H1 (cell line): ENCODE data around the gene COL20A1.

ENCODE experiments used
- CBX5 ChIP-seq: fragments of 300-800, 300-1000 bp; sonication (generic); IDR thresholded peaks from 2 replicates; pipeline ENCODE4 v1.7.1; 2016; ENCODE audit warnings: antibody characterized with exemption, low read length, low read depth
- CBX8 ChIP-seq: fragments of 300-800, 300-1000 bp; sonication (generic); IDR thresholded peaks from 2 replicates; pipeline ENCODE4 v1.7.1; 2016; ENCODE audit warnings: low read depth, low read length, borderline replicate concordance
- CEBPB ChIP-seq: IDR thresholded peaks from 2 replicates; pipeline ENCODE4 v1.6.1; 2012; ENCODE audit warnings: low read depth, low read length
- CHD1 ChIP-seq: IDR thresholded peaks from 2 replicates; pipeline ENCODE4 v1.6.1; 2012; ENCODE audit warnings: low read depth, low read length, improper control_type of control experiment
- EZH2 ChIP-seq: fragments of 200-600 bp; sonication (generic); IDR thresholded peaks from 2 replicates; pipeline ENCODE4 v1.7.1; 2012; ENCODE audit warnings: low read depth, mild to moderate bottlenecking, moderate library complexity, low read length, inconsistent platforms; ENCODE audit not compliant: severe bottlenecking
- RAD21 ChIP-seq, 2 experiments: IDR thresholded peaks in 1 of 2; conservative IDR thresholded peaks in 1 of 2; 2 replicates each; pipeline ENCODE4 v1.6.1; 2011; ENCODE audit warnings: low read depth in 2 of 2, low read length in 2 of 2, improper control_type of control experiment in 1 of 2, inconsistent platforms in 1 of 2, mild to moderate bottlenecking in 1 of 2, moderate library complexity in 1 of 2
- TEAD4 ChIP-seq: IDR thresholded peaks from 2 replicates; pipeline ENCODE4 v1.6.1; 2012; ENCODE audit warnings: low read depth, low read length, inconsistent platforms, mixed read lengths
- TF ChIP-seq, protein P1 (sequence below), 3 experiments: IDR thresholded peaks; 1 replicate in 2 of 3; 2 replicates in 1 of 3; pipeline versions ENCODE4 v1.5.1 to v1.6.1; 2011; ENCODE audit warnings: low read length in 3 of 3, mild to moderate bottlenecking in 3 of 3, inconsistent platforms in 2 of 3, low read depth in 1 of 3, moderate library complexity in 1 of 3; ENCODE audit not compliant: insufficient read depth in 1 of 3; ENCODE audit errors: control extremely low read depth in 1 of 3

DNA sequence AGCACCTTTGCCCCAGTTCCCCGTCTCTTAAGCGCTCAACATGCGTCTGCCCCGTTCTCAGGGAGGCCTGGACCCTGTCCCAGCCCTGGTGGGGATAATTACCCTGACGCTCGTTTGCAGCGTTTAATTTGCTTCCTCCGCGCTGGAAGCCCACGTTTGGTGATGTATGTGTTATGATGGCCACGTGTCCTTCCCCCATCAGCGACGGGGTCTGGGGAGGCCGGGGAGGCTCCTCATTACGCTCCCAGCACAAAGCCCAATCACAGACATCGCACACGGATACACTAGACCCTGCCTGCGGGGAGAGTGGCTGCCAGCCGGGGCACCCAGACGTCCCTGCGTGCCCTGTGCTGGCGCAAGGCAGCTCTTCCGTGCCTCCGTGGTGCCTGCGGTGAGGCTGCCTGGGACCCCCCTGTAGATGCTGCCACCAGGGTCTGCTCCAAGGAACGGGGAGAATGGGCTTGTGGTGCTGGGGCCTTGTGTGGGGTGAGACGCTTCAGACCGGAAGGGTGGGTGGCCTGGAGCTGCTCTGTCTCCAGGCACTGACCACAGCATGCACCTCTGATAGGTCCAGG, 78.4 kb downstream of the COL20A1 start:
- TF ChIP-seq, protein P1, sequence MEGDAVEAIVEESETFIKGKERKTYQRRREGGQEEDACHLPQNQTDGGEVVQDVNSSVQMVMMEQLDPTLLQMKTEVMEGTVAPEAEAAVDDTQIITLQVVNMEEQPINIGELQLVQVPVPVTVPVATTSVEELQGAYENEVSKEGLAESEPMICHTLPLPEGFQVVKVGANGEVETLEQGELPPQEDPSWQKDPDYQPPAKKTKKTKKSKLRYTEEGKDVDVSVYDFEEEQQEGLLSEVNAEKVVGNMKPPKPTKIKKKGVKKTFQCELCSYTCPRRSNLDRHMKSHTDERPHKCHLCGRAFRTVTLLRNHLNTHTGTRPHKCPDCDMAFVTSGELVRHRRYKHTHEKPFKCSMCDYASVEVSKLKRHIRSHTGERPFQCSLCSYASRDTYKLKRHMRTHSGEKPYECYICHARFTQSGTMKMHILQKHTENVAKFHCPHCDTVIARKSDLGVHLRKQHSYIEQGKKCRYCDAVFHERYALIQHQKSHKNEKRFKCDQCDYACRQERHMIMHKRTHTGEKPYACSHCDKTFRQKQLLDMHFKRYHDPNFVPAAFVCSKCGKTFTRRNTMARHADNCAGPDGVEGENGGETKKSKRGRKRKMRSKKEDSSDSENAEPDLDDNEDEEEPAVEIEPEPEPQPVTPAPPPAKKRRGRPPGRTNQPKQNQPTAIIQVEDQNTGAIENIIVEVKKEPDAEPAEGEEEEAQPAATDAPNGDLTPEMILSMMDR (IDR thresholded peaks at IDR 0.05; ENCODE audit: control extremely low read depth in 1 of 3, insufficient read depth in 1 of 3, low read depth in 1 of 3, low read length in 3 of 3) = no peak
- TF ChIP-seq TEAD4 (no peak), EZH2 (no peak), CBX5 (no peak), CEBPB (no peak), CHD1 (no peak), CBX8 (no peak), RAD21 (IDR thresholded peaks at IDR 0.05 in 1 of 2, conservative IDR thresholded peaks at IDR 0.05 in 1 of 2; ENCODE audit: low read depth in 2 of 2, low read length in 2 of 2) (no peak)
